Effector CD8-positive, alpha-beta T cell (primary cell): ENCODE measurements around the gene POLA1.
"Not testable (repeated sequence)": the region's sequence is repeated elsewhere in the genome, so short reads cannot be mapped to it uniquely, and the experiment has no call there.

Source experiments
- DNase-seq: peaks from one replicate; lab custom pipeline; 2025; lab: John Stamatoyannopoulos, UW

Gene POLA1

GRCh38 chrX:24799565-24799964 is 105.8 kb downstream of the POLA1 start:
- DNase-seq: no peak

GRCh38 chrX:24805201-24805600 is 111.5 kb downstream of the POLA1 start:
- DNase-seq: no peak

- not testable (repeated sequence) for DNase-seq
Measured at GRCh38 chrX:24819807-24820206, 126.1 kb downstream of the POLA1 start.

DNA sequence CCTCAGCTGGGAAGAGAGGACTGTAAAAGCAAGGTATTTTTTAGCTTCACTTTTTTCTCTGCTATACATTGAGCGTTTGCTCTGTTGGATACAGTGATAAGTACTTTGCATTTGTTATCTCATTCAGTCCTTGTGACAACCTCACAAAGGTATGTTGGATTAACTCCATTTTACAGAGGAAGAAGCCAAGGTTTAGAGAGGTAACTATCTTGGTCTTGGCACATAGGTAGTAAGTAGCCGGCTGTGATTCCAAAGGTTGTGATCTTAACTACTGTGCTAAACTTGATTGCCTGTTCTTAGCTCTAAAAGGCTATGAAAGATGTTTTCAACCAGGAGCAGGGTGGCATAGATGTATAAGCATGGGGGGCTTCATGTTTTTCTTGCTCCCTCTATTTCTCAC is 134.4 kb downstream of the POLA1 start:
- no peak for DNase-seq

- DNase-seq: no peak
Measured at GRCh38 chrX:24828600-24828999, 134.9 kb downstream of the POLA1 start.

GRCh38 chrX:24833695-24834094 is 140.0 kb downstream of the POLA1 start:
- no peak for DNase-seq

DNA sequence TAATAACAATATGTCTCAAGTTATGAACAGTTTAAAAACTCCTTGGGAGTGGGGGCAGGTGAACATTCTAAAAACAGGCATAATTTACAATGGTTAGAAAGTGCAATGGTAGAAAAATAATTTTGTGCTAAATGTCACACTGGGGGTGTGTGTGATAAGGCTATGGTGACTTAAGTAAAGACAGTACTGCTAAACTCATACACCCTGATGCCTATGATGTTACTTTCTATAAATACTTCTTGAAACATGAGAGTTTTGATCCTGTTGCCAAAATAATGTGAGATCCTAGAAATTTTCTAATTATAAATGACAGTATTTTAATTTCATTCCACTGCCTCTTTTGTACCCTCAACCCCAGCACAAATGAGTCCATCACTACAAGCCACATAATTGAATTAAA is 144.2 kb downstream of the POLA1 start:
- DNase-seq: no peak

- DNase-seq: no peak
Measured at GRCh38 chrX:24838629-24839028, 144.9 kb downstream of the POLA1 start.

GRCh38 chrX:24839331-24839730 is 145.6 kb downstream of the POLA1 start:
- no peak for DNase-seq

- no peak for DNase-seq
Measured at GRCh38 chrX:24842486-24842885, 148.8 kb downstream of the POLA1 start.

DNA sequence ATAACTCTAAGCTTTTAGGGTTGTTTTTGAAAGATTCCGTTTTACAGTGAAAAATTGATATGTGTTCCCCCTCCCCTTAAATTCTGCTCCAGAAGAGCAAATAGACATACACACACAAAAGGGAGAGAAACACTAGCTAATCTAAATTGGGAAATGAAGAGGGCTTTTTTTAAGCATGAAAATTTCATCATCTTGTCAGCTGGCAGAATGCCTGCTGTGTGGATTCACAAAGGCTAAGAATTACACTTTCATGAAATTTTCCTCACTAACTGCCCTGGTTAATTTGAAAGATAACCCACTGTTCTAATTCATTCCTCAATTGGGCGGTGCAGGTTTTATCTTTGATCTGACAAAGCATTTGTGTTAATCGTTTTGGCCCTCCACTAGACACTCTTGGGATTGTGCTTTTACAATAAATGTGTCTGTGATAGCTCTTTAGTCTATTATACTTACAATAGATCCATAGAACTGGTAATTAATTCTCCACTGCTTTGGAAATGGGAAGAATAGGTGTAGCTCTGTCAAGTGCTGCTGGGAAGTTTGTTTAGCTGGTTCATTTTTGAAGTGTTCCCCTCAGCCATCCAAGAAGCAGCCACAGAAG is 152.9 kb downstream of the POLA1 start:
- no peak for DNase-seq

GRCh38 chrX:24851289-24851688 is 157.6 kb downstream of the POLA1 start:
- DNase-seq: no peak

DNA sequence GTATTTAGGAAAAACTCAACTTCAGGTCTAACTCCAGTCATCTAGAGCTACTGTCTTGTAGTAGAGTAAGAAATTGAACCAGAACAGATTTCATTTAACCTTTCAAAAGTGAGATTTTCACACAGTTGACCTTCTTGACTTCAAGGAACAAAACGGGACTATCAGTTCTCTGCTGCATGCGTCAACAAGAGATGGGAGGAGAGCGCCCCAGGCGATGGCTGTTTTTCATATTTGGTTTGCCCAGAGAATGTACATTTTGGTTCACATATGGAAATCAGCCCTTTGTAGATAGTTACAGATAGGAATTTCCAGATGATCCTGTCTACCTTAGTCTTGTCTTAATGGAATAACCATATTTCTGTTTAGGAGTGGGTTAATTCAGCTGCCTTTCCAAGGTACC is 158.1 kb downstream of the POLA1 start:
- DNase-seq: no peak

GRCh38 chrX:24858004-24858746 is 164.5 kb downstream of the POLA1 start:
- no peak for DNase-seq

GRCh38 chrX:24859211-24859841 is 165.6 kb downstream of the POLA1 start:
- no peak for DNase-seq

DNA sequence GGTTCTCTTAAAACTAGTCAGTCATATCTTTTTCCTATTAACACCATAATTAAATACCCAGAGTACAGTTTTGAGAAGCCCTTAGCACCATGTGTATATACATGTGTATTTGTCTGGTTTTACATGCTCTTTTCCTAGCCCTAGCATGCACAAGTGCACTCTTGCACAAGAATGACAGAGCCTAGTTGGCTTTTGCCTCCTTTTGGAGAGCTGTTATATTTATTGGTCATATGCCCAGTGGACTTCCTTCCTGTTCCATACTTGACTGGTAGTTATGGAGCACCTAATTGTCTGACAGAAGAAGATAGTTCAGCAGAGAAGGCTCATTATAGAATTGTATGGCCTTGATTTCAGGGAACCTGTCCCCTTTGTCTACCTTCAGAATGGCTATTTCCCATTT is 166.4 kb downstream of the POLA1 start:
- no peak for DNase-seq

DNA sequence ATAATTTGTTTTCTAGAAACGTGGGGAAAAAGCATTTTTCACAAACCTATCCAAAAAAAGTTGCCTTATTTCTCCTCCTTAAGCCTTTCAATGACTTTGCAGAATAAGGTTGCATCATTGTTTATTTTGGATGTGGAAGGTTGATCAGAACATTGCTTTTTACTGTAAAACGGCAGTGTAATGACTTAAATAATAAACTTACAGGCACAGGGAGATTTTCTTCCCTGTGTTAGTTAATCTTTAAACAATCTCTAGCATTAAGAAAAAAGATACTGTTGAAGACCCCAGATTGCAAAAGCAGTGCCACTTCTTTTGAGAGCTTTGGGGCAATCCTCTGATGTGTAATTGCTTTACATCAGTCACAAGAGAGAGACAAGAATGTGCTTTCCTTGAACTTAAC is 168.6 kb downstream of the POLA1 start:
- DNase-seq: no peak

DNA sequence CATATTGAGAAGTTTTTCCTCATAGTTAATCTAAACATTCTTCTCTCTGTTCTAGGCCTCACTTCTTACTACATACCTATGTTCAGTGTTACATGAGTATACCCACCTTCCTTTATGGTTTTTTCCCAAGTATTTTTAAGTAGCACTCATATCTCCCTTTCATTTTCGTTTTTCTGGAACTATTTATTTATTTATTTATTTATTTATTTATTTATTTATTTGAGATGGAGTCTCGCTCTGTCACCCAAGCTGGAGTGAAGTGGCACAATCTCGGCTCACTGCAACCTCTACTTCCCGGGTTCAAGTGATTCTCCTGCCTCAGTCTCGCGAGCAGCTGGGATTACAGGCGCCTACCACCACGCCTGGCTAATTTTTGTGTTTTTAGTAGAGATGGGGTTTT is 170.1 kb downstream of the POLA1 start:
- not testable (repeated sequence) for DNase-seq

GRCh38 chrX:24870143-24870542 is 176.4 kb downstream of the POLA1 start:
- no peak for DNase-seq

DNA sequence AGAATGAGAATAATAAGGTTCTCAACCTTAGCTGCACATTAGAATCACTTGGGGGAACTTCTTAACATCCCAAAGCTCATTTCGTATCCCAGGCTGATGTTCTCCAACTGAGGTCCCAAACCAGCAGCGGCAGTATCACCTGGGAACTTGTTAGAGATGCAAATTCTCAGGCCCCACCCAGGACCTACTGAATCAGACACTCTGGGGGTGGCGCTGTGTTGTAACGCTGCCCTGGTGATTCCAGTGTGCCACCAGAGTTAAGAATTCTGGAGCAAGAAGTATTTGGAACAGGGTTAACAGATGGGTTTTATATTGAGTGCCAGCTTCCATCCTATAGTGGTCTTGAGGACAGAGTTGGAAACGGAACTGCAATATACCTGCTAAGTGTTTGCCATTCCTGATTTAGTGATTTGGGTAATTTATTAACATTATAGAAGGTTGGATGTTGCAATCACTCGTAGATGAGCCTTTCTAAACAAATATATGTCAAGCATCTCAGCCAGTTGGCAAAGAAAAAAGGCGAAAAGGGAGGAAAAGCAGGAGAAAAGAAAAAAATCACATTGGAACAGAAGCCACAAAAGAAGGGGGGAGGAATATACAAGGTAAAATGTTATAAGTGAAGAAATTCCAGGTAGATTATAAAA is 181.0 kb downstream of the POLA1 start:
- no peak for DNase-seq

DNA sequence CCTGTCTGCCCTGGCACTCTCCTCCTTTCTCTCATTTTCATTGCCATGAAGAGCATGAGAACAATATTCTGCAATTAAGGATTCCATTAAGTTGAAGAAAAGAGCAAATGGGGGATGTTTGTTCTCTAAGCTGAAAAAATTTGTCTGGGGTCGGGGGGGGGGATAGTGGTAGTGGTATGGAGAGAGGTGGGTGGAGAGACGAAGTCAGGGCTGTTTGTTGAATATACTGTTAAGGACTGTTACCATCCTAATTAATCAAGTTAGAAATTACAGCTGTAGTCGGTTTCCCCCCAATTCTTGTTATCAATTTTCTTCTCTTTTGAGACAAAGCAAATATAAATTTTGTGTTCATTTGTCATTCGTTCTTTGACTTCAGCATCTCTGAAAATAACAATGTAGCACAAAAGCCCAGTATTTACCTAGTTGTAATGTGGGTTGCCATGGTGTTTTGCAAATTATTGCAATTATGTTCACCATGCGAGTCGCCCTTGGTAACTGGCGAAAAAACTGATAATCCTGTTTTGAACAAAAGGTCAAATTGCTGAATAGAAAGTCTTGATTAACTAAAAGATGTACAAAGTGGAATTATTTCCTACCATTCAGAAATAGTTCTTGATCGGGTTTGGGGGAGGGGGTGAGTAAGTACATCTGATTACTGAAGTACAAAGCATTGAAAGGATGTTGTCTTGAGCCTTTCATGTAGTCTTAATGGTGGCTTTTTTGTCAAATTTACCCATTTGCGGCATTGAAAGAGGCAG is 183.0 kb downstream of the POLA1 start:
- no peak for DNase-seq

GRCh38 chrX:24877288-24877664 is 183.6 kb downstream of the POLA1 start:
- DNase-seq: no peak
